HG03060 (cell line): ENCODE measurements around the gene SEC24D.

ENCODE experiments used
- ATAC-seq: cut with Tn5 transposase; IDR thresholded peaks from one replicate; pipeline ENCODE4 v1.9.1; 2021; ENCODE audit warnings: low read depth, moderate number of reproducible peaks; ENCODE audit not compliant: unreplicated experiment

SEC24D gene

DNA sequence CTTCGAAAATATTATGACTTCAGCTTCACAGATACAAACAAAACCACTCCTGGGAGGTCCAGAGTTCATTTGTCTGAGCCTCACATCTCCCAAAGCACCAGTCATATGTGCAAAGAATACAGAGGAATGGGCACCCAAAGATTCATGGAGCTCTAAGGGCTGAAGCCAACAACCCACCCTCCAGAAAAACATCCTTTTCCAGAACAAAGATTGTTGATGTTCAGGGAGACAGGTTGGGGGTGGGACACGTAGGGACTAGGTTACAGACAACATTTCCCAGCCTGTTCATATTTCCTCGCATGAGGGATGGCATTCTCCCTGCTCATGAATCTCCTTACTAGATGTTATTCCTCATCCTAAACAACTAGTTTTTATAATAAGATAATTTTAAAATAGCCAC is 79.5 kb downstream of the SEC24D start:
- no peak for ATAC-seq

DNA sequence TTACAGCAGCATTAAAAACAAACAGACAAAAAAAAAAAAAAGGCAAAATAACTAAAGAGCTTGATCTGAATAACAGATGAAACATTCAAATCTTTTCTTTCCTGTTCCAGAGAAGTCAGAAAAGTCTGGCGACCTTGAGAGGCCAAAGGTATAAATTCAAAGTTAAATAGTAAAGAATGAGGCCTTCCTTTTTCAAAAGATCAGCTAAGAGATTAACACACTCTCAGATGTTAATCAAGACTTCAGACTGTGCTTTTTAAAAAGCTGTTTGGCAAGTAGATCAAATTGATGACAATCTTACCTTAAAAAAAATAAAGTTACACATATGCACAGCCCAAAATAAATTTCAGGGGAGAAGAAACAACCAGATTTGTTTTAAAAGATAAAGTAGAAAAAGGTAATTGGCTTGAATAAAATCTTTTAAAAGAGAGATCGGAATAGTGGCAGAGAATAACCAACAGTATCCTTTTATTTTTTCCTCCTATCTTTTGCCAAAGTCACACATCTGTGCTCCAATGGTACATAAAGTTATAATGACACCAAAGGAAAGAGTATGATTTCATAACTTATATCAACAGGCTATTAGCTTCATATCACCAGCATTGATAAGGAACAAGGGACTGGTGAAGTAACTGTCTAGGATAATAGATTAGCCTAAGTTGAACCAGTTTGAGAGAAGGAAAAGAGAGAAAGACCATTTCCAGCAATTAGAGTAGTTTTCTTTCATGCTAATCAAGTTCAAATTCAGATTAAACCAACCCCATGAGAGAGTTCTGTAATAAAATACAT is 80.3 kb downstream of the SEC24D start:
- ATAC-seq, result no peak

DNA sequence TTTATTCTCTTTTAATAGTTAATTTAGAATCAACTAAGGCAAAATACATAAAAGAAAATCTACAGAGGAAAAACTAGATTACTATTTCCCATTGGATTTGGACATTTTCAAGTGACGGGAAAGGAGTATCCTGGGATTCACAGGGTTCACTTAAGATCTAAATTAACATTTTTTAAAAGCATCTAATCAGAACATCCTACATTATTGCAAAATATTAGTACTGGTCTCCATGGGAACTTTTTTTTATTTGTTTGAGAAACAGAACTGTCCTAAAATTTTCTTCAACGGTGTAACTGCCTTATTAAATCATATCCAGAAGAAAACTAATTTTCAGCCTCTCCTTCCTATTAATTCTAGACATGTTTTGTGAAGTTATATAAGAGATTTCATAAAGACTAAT is 81.0 kb downstream of the SEC24D start:
- ATAC-seq, result no peak

DNA sequence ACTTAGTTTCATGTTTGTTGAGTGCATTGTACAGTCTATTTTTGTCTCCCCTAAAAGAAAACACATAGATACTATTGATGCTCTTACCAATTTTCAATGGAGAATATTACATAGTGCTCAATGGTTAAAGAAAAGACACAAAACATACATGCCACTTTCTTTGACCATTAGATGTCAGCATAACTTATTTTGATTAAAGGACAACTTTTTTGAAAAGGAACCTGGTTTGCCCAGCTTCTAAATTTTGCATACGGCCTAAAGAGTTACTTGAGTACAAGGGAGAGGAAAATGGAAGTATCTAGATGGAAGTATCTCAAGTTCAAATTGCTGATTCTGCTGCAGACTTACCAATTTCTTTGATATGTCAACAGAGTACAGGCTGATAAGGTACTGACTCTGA is 82.2 kb downstream of the SEC24D start:
- no peak for ATAC-seq

DNA sequence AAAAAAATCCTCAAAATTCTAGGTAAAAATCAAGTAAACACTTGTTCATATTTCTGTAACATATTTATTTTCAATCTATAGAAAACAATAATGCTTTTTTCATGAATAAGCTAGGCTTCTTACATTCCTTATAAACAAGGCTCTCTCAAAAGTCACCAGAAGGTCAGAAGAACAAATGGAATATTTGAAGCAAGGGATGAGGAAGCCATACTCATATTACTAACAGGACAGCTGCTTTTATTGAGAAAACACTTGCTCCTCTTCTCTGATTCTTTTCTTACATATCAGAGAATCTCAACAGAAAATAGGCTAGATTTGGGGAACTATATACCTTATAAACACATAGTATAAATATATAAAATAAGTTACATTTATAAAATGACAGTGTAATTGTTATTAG is 82.8 kb downstream of the SEC24D start:
- no peak for ATAC-seq

DNA sequence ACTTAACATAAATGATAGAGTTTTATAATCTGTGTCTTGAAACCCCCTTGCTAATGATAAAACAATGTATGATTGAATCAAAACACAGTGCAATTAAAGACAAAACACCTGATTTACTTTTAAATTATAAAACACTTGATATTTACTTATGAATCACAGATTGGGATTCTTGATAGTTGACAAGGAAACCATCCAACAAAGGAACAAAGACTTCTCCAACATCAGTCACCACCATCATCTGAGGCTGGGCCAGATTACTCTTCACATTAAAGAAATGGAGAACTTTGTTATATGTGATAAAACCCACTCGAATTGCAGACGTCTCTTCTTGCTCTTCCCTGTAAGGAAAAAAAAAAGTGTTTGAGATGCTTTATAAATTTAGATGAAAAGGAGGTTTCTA is 83.4 kb downstream of the SEC24D start:
- ATAC-seq, result no peak

DNA sequence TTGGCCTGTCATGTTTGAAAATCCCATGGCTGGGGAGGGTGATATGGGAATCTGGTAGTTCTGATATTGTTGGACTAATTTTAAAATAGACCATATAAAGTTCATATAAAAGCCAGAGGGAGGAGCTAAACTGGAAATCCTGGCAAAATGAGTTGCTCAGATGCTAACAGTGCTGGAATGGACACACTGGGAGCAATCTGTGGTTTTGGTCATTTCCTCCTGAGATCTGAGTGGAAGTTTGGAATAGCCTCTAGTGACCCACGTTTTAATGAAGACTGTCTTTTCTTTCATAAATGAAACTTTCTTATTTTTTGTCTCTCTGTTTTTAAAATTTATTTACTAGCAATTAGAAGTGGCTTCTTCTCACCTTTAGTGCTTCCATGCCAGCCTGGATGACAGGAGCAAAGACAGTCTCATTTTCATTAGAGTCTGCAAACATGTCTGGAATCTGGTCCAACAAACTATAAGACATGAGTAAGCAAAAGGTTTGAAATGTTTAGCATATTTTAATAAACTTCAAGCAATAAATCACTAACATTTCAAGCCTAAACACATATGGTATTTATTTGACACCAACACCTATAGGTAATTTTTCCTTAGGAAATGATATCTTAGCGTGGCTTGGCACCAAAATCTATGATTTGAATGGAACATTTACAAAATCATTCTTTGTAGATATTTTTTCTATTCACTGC is 84.2 kb downstream of the SEC24D start:
- ATAC-seq, result no peak

DNA sequence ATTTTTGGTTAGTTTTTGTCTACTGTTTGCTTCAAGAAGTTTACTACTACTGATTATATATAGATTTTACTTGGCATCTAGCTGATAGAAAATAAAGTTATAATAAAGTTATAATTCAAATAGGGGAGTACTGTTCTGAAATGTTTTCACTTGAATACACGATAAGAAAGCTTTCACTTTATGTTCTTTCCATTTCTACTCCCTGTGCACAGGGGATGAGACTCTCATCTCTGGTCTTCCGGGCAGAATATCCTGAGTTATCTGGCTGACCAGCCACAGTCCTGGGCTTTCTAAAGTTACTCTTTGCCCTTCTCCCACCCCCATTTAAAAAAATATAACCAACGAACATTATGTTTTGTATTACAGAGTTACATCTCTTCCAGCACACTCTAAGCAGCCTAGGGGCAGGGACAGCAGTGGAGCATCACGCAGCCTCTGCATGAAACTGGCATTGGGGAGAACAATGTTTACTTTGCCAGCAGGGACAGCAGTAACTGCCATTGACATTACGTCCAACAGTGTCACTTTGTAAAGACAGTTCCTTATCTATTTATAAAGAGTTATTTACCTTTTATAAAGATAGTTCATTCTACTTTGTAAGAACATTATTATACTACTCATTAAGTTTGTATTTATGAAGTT is 86.5 kb downstream of the SEC24D start:
- no peak for ATAC-seq

DNA sequence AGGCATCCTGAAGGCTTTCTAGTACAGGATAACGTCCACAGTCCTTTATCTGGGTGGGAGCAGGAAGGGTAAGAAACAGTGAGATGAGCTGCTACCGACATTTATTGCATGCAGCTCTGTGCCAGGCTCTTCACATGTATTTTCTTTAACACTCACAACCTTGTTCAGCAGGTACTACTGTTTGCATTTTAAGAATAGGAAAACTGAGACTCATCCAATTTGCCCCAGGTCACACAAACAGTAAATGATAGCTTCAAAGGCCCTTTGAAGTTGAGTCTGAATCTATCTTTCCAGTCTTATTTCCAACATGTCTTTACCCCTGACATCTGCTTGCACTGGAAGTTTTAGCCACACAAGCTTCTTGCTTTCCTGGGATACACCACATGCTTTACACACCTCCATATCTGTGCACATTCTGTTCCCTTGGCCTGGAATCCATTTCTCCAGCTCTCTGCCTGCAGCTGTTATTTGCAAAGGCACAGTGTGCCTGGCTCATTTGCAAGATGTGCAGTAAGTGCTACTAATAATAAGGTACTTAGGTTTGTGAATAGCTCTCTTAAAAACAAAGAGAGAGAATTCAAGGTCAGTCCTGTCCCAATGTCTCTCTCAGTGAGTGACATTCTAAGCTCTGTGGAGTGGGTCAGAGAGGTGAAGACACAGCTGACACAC is 89.5 kb downstream of the SEC24D start:
- ATAC-seq, result no peak

DNA sequence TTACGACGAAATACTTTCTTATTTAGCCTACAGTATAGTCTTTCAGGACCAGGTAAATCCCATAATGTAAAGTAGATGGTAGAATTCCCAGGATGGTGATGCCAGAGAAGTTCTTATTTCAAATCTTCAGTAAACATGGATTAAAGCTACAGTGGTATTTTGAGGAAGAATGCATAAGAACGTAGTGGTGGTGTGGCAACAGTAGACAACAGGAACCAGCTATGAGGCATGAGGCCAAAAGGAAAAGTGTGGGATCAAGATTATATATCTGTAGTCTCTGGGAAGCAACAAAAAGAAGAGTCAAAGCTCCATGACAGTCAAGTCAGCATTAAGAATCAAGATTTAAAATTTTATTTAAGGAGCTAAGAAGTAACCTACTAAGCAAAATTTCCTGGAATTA is 90.6 kb downstream of the SEC24D start:
- no peak for ATAC-seq

DNA sequence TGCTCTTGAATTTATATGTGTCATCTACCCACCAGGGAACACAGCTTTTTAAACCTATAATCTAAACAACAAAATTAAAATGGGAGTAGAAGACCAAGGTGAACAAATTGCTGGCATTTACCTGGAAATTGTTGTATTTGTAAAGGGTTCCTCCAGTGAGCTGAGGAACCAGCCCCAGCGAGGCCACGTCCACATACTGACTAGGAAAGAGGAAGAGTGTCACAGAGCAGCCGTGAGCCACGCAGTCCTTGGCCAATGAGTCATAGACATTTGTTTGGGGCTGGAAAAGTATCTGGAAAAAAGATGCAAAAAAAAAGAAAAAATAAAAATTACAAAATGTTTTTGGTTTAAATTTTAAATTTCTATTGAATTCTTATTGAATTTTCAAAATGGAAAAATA is 92.1 kb downstream of the SEC24D start:
- ATAC-seq, result no peak

DNA sequence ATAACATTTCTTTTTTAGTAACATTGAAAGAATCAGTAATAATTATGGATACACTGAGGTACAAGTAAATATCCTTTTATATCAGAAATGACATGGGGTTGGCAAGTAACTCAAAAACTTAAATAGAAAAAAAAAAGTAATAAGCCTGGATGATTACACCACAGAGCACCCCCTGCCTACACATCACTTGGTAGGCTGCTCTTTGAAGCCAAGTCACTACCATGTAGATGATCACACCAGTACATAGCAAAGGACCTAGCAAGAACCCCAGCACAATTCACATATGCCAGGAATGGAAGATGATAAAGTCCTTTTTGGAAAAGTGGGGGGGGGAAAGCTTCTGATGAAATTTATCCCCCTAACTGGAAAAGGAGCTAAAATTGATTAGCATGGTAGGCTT is 93.9 kb downstream of the SEC24D start:
- ATAC-seq, result no peak

DNA sequence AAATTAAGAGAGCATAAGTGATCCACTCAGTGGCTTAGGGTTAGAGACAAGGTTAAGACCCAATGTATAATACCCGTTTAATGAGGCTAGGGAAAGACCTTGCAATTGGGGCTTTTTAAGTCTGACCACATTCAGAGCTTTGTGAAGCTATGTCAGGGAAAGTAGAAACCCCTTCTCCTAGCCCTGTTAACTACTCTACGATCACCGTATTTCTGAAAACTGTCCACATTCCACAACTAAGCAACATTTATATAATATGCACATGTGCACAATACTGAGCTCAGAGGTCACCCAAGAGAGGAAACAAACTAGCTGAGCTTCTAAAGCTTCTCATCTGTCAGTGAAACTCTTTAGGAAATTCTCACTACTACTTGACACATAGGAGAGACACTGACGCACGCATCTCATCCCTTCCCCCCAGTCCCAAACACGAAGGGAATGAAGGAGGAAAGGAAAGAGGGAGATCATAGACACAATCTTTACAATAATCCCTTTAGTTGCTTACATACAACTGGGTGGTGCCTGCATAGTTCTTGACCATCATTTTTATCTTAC is 94.5 kb downstream of the SEC24D start:
- no peak for ATAC-seq

DNA sequence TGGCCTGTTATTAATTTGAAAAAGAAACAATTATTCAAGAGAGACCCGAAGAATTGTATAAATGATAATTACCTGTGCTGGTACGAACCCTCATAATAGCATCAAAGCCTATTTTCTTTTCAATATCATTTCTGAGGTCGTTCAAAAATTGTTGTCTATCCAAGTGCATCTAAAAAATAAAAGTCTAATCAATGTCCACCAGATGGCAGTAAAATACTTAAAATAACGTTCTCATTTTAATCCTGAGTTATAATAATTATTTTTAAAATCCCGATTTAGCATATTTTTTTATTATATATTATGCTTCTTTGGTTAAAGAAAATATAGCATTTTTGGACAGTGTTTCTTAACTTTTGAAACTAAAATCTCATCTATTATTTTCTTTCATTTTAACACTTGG is 95.1 kb downstream of the SEC24D start:
- no peak for ATAC-seq

DNA sequence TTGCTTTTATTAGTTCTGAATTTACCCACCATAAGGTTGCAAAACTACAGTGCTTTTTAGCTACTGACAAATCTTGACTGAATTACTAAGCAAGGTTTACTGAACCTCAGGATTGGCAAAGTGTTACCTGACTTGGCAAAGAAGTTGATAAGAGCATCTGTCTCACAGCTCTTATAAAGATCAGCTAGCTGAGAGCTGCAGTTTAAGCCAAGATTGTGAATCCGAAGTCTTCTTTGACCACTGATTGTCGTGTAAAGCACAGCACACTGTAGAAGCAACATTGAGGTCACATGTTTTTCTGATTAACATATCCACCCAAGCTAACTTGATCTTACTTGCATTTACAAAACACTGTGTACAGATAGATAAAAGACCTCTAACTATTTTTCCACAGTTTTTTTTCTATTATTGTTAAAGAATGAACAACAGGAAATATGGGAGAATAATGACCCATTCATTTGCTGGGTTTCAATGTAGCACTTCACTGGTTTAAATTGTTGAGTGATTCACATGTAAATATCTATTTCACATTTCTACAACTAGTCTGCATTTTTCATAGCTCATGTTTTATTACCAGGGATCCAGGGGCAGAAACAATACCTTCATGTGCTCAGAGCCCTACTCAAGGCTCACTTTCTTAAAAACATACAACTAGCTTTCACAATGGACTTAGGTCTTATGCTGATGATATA is 96.8 kb downstream of the SEC24D start:
- ATAC-seq, result no peak

DNA sequence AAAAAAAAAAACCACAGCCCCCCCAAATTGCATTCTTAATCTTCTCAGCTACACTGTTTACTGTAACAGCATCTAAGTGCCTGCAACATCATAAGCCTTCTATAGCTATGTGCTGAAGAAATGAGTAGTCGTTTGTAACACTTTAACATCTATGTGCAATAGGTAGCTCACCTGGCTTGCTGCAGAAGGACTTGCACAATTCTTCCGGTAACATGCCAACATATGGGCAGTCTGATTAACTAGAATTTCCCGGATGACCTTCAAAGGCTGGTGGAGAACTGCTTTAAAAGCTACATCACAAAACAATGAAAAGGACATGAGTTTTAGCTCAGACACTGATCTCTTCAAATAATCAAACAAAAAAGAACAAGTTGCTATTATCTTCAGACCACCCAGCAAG is 97.8 kb downstream of the SEC24D start:
- ATAC-seq, result no peak

DNA sequence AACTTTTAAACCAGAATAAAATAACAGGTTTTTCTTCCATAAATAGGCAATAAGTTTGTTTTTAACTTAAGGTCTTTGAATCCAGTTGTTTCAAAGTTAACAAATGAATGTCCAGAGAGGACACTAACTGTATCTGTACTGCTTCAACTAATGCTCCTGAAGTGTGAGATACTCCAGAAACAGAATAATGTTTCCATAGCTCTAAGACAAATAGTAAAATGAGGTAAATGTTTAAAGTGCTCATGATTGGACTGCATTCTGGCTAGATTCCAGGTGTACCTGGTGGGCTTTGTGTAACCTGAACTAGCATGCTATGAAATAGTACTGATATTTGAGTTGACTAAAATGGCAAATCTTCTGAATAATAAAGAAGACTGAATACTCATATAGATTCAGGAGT is 99.0 kb downstream of the SEC24D start:
- no peak for ATAC-seq

DNA sequence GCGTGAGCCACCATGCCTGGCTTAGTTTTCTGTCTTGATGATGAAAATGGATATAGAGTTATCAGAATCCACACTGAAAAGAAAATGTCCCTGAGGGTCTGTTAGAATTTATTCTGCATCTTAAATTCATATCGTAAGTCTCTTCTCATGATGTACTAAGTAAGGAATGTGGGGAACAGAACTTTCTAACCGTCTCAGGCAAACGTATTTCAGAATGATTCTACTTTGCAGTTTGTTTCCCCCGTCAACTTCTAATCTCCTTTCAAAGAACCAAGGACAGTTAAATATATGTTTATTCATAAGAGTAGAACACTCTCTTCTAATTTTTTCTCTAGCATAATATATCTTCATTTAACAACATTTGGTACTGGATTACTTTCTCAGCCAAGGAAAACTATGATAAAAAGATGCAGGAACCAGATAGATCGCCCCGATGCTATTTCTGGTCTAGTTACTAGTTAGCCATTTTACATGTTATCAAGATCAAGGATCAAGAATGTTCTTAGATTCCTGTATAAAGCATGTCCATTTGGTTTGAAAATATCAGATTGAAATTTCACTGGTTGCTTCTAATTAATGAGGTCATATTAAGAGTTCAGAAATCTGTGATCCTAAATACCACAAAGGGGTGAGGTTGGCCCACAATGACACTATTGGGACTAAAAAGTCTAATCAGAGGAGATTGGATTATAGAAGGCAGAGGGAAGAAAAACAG is 101.3 kb downstream of the SEC24D start:
- ATAC-seq, result no peak

DNA sequence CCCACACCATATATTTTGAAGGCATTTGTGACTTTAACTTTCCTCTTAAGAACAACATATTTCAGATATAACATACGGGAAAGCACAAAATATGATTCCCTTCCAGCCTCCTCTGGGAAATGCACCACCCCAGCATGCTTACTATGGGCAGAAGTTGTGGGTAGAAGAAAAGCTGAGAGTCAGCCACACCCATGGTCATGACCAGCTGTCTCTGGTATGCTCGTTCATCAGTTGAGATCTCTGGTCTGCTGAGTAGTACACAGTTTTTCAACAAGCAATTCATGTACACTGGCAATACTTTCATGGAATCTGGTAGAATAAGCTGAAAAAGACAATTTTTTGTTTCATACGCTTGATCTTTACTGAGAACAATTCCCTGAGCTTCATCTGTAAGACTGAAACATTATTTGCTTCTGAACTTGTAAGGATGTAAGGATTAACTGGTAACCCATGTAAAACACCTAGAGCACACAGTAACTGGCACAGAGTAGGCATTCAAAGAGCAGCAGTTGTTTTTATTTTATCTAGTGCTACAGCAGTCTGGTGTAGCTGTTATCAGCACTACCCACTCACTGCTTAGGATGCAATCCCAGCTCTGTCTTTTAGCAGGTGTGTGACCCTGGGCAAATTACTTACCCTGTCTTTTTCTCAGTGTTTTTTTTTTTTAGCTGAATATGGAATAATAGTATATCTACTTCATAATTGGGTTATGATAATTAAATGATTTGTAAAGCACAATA is 103.2 kb downstream of the SEC24D start:
- ATAC-seq, result no peak
